ENCODE data around the gene CPN1.

DNA sequence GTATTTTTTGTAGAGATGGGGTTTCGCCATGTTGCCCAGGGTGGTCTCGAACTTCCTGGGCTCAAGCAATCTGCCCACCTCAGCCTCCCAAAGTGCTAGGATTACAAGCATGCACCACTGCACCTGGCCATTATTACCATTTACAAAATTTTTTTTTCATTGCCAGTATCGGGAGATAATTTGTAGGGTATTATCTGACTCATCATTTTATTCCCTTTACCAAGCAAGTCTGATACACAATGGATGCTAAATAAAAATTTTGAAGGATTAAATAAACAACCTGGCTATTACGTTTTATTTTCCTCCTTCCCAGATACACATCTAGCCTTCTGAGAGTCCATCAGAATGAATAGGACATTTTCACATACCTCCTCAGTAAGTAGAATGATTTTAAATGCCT, 38.1 kb upstream of the CPN1 start:
- TF ChIP-seq POLR2A (IDR thresholded peaks at IDR 0.05; ENCODE audit: low read depth) (no peak), POLR2AphosphoS5 (IDR thresholded peaks at IDR 0.05) (no peak)
- TF ChIP-seq, protein P1, sequence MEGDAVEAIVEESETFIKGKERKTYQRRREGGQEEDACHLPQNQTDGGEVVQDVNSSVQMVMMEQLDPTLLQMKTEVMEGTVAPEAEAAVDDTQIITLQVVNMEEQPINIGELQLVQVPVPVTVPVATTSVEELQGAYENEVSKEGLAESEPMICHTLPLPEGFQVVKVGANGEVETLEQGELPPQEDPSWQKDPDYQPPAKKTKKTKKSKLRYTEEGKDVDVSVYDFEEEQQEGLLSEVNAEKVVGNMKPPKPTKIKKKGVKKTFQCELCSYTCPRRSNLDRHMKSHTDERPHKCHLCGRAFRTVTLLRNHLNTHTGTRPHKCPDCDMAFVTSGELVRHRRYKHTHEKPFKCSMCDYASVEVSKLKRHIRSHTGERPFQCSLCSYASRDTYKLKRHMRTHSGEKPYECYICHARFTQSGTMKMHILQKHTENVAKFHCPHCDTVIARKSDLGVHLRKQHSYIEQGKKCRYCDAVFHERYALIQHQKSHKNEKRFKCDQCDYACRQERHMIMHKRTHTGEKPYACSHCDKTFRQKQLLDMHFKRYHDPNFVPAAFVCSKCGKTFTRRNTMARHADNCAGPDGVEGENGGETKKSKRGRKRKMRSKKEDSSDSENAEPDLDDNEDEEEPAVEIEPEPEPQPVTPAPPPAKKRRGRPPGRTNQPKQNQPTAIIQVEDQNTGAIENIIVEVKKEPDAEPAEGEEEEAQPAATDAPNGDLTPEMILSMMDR (IDR thresholded peaks at IDR 0.05), result no peak

All from esophagus muscularis mucosa (tissue), 3 donors.